22Rv1 (cell line): Measurements from ENCODE around the gene ARHGAP9.

Experiments used
- H3K27ac ChIP-seq: fragments of 450-650 bp; 2 replicates; pipeline ENCODE4 v1.5.1; 2017
- ZFX ChIP-seq: fragments of 450-650 bp; IDR thresholded peaks from 2 replicates; pipeline ENCODE4 v1.6.1; 2017; ENCODE audit warnings: antibody characterized with exemption, borderline replicate concordance
- TF ChIP-seq, protein P1 (sequence below): fragments of 450-650 bp; IDR thresholded peaks from 2 replicates; pipeline ENCODE4 v1.5.1; 2017; ENCODE audit warnings: mild to moderate bottlenecking

Gene ARHGAP9

DNA sequence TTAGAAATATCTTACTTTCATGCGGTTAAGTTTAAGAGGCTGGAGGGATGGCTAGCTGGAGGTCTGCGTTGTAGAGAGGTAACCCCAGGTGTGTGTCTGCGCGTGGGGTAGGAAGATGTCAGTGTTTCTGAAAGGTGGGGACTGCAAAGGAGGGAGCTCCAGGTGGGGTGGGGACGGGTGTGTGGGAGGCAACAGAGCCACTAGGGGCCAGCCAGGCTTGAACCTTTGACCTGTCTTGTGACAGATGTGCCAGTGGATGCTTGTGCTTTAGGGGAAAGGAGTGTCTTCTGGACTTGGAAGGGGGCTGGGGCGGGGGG is 19.2 kb downstream of the ARHGAP9 start:
- no peak for TF ChIP-seq ZFX
- TF ChIP-seq, protein P1, sequence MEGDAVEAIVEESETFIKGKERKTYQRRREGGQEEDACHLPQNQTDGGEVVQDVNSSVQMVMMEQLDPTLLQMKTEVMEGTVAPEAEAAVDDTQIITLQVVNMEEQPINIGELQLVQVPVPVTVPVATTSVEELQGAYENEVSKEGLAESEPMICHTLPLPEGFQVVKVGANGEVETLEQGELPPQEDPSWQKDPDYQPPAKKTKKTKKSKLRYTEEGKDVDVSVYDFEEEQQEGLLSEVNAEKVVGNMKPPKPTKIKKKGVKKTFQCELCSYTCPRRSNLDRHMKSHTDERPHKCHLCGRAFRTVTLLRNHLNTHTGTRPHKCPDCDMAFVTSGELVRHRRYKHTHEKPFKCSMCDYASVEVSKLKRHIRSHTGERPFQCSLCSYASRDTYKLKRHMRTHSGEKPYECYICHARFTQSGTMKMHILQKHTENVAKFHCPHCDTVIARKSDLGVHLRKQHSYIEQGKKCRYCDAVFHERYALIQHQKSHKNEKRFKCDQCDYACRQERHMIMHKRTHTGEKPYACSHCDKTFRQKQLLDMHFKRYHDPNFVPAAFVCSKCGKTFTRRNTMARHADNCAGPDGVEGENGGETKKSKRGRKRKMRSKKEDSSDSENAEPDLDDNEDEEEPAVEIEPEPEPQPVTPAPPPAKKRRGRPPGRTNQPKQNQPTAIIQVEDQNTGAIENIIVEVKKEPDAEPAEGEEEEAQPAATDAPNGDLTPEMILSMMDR = no peak
- peak overlapping the region; percentile 72 for H3K27ac ChIP-seq

DNA sequence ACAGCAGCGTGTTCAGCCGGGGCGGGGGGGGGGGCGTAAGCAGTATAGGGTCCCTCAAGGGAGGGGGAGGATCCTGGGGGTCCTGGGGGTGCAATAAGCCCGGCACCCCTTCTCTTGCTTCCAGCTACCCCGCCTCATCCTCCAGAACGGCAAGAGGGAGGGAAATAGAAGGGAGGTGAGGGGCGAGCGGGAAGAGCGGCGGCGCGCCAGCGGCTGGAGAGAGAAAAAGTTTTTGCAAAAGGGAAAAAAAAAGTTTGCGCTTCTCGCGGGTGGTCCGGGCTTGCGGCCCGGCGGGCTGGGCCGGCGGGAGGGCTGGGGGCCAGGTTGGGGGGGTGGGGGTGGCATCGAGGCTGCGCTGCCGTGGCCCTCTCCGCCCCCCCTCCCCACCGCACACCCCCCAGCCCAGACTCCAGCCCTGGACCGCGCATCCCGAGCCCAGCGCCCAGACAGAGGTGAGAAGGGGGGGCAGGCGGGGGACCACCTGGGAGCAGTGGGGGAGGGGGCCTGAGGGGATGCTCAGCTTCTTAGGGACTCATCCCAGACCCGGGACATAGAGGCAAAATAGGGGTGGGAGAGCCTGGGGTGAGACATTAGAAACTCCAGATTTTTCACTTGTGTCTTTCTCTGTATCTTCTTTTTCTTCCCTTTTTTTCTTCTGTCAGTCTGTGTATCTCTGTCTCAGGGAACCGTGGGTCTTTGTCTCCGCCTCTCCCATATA is 19.8 kb downstream of the ARHGAP9 start, which contains the start of gene GLI1:
GLI1 (plus strand) TSS at position 36 of the 718 bp plus-strand sequence. CDS start 3,907 bp downstream, outside the sequence.
- TF ChIP-seq, protein P1 = no peak
- no peak for TF ChIP-seq ZFX
- H3K27ac ChIP-seq = peak within 1 kb of the TSS; percentile 72

DNA sequence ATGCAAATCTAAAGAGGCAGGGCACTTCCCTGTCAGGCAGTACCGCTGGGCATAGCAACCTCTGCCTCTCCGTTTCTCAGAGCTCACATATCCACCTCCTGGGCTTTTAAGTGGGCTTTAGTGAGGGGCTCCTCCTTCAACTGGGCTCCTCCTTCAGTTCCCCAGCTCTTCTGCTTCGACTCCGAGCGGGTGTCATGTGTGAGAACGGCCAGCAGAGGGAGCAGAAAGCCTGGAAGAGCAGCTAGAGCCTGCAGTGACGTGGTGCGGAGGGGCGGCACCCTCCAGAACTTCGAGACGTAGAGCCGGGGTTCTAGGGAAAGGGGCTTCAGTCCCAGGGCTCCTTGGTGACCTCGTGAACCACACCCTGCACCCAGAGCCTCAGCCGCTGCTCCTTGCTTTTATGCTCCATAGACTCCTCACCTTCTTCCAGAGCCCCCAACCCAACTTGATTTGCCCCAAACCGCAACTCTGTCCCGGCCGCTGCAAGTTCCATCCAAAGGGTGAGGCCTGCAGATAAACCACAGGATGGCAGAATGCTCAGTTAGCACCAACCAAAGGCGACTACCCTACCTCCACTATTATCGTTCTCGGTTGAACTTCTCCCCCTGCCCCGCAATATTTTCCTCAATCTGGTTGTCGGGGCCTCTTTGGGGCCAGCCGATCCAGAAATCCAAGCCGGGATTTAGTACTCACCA is 20.5 kb downstream of the ARHGAP9 start:
- no peak for TF ChIP-seq ZFX
- TF ChIP-seq, protein P1 = peak; percentile 99
- peak overlapping the region; percentile 72 for H3K27ac ChIP-seq

DNA sequence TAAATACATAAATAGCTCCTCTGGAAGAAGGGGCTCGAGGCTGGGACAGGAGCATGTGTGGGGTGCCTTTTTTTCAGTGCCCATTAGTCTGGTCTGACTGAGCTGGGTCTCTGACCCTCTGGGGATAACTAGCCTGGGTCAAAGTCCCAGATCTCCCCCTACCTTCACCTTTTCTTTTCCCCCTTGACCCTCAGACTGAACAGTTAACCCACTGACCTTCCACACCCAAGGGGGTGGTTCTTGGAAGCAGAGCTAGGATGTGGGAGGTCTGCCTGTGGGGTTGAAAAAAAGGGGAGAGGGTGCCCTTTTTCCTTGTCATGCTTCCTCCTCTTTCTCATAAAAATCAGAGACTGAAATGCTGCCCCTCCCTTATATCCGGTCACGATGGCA is 21.0 kb downstream of the ARHGAP9 start:
- no peak for TF ChIP-seq ZFX
- TF ChIP-seq, protein P1 = no peak
- peak overlapping the region; percentile 72 for H3K27ac ChIP-seq

DNA sequence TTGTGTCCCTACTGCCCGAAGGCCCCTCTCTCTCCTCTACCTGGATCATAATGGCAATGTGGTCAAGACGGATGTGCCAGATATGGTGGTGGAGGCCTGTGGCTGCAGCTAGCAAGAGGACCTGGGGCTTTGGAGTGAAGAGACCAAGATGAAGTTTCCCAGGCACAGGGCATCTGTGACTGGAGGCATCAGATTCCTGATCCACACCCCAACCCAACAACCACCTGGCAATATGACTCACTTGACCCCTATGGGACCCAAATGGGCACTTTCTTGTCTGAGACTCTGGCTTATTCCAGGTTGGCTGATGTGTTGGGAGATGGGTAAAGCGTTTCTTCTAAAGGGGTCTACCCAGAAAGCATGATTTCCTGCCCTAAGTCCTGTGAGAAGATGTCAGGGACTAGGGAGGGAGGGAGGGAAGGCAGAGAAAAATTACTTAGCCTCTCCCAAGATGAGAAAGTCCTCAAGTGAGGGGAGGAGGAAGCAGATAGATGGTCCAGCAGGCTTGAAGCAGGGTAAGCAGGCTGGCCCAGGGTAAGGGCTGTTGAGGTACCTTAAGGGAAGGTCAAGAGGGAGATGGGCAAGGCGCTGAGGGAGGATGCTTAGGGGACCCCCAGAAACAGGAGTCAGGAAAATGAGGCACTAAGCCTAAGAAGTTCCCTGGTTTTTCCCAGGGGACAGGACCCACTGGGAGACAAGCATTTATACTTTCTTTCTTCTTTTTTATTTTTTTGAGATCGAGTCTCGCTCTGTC is 22.8 kb downstream of the ARHGAP9 start:
- H3K27ac ChIP-seq = 0 out of 2 replicates have a peak overlapping the region, but pooled peaks have one; percentile 72
- TF ChIP-seq, protein P1 = no peak
- no peak for TF ChIP-seq ZFX

DNA sequence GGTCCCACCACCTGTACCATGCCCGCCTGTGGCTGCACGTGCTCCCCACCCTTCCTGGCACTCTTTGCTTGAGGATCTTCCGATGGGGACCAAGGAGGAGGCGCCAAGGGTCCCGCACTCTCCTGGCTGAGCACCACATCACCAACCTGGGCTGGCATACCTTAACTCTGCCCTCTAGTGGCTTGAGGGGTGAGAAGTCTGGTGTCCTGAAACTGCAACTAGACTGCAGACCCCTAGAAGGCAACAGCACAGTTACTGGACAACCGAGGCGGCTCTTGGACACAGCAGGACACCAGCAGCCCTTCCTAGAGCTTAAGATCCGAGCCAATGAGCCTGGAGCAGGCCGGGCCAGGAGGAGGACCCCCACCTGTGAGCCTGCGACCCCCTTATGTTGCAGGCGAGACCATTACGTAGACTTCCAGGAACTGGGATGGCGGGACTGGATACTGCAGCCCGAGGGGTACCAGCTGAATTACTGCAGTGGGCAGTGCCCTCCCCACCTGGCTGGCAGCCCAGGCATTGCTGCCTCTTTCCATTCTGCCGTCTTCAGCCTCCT is 23.4 kb downstream of the ARHGAP9 start:
- H3K27ac ChIP-seq = no peak overlapping the region
- no peak for TF ChIP-seq ZFX
- TF ChIP-seq, protein P1 = peak; percentile 97
